Stimulated activated CD8-positive, alpha-beta memory T cell treated with anti-CD3 and anti-CD28 coated beads, Interleukin-7, amount 100 ng/mL, for 1 hour (primary cell): ENCODE results near the gene JARID2.

ENCODE experiments used
- DNase-seq, 2 donors: peaks; one replicate each; pipeline ENCODE4 v3.0.0-alpha.2; 2020; ENCODE audit warnings: low read depth in 2 of 2

JARID2 gene

GRCh38 chr6:15417811-15418210 is 171.9 kb downstream of the JARID2 start:
- no peak for DNase-seq

DNA sequence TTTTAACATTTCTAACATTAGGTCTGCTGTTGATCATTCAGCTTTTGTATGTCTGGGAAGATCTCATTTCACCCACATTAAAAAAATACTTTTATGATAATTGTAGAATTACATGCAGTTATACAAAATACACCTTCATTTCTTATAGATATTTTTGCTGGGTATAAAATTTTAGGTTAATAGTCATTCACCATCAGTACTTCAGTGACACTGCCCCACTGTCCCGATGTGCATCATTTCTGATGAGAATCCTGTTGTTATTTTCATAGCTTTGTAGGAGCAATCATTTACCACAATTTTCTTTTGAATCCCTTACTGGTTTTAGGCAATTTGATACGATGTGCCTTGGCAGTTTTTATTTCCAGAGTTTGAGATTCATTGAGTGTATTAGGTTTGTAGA is 173.6 kb downstream of the JARID2 start:
- no peak for DNase-seq

DNA sequence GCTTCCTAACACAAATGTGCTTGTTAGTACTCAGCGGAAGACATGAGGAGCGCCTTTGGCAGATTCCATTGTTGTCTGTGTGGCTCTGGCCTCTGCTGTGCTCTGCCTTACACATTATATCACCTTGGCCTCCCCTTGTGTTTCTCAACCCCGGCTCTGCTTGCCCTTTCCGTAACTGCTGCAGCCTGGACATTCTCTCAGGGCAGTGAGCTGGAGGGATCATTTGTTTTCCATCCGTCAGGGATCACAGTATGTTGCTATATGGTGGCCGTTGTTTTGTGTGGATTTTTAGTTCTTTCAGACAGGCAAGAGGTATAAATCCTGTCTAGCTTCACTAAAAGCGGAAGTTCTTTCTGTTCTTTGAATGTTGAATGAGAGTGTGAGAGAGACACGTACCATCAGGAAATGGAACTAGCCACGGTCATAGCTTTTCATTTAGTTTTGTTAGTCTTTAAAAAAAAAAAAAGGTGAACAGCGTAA is 175.1 kb downstream of the JARID2 start:
- DNase-seq: no peak

- no peak for DNase-seq
These were observed 176.3 kb downstream of the JARID2 start for GRCh38 chr6:15421945-15422733.

DNA sequence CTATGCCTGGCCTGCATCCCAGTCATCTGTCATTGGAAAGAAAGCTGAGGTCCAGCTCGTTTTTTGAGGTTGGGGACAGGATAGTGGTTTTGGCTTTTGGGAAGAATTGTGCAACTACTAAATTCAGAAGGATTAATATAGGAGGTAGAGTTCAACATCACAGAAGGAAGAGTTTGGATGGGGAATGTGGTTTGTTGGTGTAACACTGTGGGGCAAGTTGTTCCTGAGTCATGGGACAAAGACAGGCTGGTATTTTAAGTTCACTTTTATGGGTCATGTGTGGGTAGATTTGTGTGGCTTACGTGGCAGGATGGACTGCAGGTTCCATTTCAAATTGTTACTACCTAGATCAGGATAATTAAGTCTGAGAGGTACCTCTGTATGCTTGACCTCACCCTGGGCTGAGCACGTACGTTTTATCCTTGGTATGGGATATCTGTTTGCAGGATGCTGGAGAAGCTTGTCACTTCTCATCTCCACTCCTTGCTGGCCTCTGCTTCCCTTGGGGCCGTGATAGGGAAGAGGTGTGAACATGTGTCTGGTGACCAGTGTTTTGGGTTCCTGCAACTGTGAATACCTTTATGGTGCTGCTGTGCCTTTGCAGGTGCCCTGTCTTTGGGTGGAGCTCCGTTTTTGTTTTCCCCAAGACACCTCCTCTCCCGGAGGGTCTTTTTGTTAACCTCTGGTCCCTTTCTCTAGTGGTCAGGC is 177.6 kb downstream of the JARID2 start:
- no peak for DNase-seq

DNA sequence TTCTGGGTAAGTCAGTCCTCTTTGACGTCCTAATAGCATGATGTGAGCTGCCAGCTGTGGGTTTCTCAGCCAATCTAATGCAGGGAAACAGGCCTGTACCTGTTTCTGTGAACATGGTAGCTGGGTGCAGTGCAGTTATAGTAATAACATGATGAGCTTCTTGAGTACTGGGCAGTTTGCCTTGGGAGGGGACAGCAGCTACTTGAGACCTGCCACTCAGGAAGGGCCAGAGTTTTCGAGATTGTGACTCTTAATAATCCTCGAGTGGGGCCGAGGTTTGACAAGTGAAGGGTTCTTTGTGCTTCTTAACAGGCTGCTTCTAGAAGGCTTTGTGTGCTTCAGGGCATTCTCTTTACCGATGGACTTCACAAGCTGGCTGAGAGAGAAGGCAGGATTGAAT is 180.1 kb downstream of the JARID2 start:
- no peak for DNase-seq

- DNase-seq: no peak
These were observed 180.5 kb downstream of the JARID2 start for GRCh38 chr6:15426395-15426794.

- DNase-seq: no peak
These were observed 181.0 kb downstream of the JARID2 start for GRCh38 chr6:15426901-15427300.

GRCh38 chr6:15427331-15428070 is 181.6 kb downstream of the JARID2 start:
- no peak for DNase-seq

DNA sequence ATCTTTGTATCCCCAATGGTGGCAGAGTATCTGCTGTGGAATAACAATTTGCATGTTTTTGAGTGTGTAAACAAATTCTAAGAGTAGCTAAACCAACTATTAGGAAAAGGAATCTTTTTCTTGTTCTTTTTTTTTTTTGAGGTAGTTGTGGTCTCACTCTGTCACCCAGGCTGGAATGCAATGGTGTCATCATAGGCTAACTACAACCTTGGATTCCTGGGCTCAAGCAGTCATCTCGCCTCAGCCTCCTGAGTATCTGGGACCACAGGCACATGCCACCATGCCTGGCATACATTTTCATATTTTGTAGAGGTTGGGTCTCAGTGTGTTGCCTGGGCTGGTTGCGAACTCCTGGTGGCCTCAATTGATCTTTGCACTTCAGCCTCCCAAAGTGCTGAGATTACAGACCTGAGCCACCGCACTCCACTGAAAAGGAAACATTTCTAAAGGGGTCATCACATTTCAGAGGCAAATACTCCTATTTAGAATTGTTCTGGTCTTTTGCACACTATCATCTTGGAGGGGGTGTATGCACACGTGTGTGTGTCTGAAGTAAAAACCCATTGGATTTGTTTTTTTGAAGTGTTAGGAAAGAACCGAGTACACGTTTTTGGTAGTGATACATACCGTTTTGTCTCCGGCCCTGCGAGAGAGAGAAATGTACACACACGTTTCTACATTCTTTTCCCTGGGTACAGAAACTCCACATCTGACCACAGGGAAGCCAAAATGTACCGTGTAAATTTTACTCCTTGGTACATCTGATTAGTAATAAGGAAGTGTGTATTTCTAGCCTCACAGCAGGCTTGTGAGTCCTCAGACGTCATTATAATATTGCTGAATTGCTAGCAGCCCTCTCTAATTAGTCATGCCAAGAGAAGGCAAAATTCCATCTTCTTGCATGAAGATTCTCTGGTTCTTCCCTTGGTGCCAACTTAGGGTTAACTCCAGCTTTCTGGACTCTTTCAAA is 183.6 kb downstream of the JARID2 start:
- no peak for DNase-seq

GRCh38 chr6:15430186-15430585 is 184.3 kb downstream of the JARID2 start:
- DNase-seq: no peak

GRCh38 chr6:15430931-15431405 is 185.1 kb downstream of the JARID2 start:
- no peak for DNase-seq

- no peak for DNase-seq
These were observed 186.1 kb downstream of the JARID2 start for GRCh38 chr6:15431762-15432483.

DNA sequence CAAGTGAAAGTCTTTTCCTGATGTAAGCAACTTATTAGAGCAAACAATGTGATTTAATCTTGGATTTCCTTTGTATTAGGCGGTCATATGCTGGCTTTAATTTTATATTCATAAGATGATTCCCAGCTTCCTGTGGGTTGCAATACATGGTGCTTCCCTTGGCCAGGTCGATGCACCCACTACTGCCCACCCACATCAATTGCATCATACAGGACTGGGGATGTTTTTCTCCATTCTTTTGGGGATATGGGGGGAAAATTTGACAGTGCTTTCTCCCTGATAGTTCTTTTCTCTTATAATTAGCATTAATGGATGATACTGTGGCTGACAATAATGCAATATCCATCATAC is 187.6 kb downstream of the JARID2 start:
- DNase-seq: no peak

DNA sequence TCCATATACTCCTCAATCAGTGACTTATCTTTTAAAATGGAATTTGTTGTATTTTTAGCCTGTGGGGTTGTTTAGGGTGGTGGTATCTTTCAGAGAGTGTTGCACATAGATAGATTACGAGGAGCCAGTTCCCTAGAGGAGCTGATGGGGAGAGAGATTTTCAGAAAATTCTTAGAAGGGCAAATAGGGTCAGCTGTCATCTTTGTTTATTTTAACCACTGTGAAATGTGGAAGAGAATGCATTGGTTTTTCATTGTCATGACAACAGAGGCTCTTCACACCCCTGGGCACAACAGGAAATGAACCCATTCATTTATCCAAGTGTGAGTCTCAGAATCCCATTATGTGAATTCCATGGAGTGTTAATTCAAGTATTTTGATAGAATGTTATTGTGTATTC is 188.4 kb downstream of the JARID2 start:
- no peak for DNase-seq

DNA sequence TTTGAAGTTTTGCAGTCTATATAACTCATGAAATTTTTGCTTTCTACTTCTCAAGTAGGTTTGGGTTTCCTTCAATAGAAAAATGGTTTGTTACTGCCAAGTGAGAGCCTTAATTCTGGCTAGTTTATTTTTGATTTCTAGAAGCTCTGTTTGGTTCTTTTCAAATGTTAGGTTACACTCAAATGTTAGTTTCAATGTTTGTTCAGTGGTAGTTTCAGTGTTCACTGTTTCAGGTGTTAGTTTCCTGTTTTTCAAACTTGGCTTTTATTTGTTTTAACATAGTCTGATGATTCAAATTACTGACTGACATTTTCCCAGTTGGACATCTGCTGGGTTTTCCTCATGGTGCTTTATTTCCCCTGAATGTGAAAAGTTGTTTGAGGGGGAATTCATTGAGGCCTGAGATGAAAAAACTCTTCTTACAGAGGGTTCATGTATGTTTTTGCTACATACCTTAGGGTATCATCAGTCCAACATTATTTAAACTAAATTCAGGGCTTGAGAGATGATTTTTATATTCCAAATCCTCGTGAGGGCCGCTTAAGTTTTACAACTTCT is 189.0 kb downstream of the JARID2 start:
- DNase-seq: no peak

DNA sequence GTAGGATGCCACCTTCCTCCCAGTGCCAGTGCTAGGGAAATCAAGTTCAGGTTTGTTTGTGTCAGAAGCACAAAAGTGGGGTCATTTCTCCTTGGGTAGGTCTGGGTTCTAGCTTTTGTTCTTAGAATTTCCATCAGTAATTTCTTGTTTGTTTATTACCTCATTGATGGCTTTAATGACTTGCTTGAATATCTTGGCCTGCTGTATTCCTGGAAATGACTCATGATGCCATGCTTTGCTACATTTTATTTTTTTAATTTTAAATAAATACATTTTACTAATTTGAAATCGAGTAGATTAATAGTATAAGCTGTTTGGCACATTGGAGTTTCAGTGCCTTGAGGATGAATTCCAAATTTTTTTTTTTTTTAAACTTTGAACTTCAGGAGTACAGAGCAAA is 189.6 kb downstream of the JARID2 start:
- no peak for DNase-seq

DNA sequence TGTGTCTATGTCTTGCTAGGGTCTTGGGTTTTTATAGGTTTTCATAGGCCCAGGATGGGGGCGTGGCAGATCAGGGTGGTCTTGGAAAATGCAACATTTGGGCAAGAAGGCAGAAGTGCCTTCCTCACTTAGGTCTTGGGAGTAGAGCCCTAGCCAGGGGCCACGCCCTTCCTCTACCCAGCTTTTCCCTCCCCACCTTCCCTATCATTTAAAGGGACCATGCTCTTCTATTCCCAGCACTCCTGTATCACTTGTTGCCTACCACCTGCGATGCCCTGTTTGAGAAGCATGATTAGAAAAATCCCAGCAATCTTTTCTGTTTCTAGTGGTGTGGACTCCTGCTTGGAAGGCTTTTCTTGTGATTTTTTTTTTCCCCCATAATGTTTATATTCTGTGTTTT is 190.6 kb downstream of the JARID2 start:
- DNase-seq: no peak

- DNase-seq: no peak
These were observed 191.3 kb downstream of the JARID2 start for GRCh38 chr6:15437090-15437635.

DNA sequence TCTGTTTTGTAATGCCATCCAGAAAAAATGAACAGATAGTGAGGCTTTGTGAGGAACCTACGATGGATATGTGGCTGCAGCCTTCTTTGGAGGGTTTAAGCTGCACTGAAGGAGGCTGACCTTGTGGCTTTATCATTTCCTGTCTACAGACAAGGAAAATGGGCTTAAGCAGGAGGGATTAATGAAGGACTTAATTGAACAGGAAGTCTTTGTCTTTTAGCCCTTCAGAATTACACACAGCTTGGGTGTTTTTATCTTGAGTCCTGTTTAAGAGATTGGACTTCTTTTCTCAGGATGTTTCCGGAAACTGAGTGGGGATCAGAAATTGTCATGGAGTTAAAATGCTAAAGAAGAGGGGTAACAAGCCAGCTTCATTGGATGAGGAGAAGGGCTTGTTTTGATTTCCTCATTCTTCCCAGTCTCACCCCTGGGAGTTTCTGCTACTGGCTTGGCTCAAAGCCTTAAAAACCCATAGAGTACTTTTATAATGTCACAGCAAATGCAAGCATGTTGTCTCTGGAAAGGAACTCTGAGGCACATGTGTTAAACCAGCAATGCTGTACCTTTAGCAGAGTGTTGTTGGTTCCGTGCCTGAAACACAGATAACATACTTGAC is 193.6 kb downstream of the JARID2 start:
- no peak for DNase-seq
